Iris pigment epithelial cell (primary cell): ENCODE measurements around the gene SMIM35.
A peak's percentile ranks its signal among the peaks of the same experiment; 100 is the strongest.
"Not testable (repeated sequence)": the region's sequence is repeated elsewhere in the genome, so short reads cannot be mapped to it uniquely, and the experiment has no call there.

Experiments used
- DNase-seq: peaks from one replicate; pipeline ENCODE4 v3.0.0-alpha.2; 2011; ENCODE audit warnings: low read depth

Gene SMIM35

DNA sequence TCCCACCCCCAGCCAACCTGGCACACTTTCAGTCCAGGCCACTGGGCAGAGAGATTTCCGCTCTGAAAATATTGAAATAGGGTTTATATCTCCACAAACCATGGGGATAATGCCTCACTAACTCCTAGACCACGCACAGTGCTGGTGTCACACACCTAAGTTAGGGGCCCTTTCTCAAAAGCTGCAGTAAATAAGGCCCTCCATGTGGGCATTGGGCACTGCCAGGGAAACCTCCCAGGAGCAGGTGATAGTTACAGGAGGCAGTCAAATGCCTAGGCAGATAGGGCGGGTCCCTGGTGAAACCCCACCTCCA, 103.6 kb downstream of the SMIM35 start:
- no peak for DNase-seq

DNA sequence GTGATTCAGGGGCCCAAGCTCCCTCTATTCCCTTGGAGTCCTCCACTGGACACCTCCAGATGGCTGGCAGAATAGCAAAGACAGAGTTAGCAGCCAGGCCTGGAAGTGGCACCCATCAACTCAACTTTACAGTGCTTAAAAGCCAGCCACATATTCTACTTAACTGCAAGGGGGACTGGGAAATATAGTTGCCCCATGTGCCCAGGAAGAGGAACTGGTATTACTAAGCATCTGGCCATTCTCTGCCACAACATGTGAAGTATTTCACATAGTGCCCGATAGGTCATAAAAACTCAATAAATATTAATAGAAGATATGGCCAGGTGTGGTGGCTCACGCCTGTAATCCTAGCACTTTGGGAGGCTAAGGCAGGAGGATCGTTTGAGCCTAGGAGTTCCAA, 106.0 kb downstream of the SMIM35 start:
- DNase-seq, result no peak

DNA sequence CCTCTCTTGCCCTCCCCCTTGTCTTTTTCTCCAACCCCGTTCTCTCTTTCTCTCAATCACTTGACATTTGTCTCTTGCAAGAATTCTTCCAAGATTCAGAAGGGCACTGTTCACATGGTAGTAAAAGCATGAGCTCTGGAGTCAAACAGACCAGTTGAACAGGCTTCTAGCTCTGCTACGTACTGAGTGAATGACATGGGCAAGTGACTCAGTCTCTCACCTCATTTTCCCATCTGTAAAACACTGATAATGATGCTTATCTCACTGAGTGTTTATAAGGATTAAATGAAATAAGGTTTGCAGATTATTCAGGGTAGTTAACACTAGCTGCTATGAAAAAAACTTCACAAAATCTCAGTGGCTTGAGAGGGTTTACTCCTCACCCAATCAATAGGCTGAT, 106.5 kb downstream of the SMIM35 start:
- DNase-seq, result no peak

DNA sequence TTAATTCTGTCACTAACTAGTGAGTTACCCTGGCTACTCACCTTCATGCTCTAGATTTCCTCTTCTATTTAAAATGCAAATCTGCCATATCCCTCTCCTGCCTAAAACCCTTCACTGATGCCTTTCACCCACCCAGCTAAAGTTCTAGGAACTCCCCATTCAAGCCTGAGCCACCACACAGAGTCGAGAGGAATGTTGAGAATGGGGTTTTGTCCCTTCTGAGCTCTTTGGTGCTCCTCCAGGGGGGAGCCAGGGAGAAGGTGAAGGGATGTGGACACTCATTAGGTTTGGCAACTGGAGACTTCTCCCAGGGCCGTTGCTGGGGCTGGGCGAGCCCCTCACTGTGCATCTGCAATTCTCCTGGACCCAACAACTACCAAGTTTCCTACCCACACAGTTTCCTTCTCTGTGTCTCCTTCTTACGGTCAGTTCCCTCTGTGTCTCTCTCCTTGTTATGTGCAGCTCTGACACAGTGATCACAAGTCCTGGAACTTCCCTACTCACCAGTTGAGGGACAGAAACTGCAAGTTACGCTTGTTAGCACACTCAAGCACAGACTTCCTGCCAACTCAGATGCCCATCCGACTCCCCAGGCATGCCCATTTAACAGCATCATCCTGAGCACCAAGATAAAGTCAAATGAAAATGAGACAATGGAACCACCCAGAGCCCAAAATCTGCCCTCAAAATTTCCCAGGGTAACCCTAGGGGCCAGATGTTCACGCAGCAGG, 107.1 kb downstream of the SMIM35 start:
- DNase-seq, result no peak

DNA sequence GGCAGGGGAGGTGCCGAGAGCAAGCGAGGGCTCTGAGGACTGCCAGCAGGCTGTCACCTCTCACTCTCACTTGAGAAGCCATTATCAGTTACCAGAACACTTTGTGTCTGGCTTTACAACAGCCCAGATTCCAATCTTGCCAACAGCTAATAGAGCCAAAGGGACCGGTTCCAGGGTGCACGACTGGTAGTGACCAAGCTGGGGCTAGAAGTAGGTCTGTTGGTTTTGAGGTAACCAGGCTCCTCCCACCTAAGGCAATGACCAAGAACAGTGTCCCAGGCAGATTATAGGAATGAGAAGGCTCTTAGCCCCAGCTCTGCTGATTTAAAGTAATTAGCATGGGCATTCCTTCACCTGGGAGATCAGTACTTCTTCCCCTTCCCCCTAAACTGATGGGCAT, 107.8 kb downstream of the SMIM35 start:
- no peak for DNase-seq

DNA sequence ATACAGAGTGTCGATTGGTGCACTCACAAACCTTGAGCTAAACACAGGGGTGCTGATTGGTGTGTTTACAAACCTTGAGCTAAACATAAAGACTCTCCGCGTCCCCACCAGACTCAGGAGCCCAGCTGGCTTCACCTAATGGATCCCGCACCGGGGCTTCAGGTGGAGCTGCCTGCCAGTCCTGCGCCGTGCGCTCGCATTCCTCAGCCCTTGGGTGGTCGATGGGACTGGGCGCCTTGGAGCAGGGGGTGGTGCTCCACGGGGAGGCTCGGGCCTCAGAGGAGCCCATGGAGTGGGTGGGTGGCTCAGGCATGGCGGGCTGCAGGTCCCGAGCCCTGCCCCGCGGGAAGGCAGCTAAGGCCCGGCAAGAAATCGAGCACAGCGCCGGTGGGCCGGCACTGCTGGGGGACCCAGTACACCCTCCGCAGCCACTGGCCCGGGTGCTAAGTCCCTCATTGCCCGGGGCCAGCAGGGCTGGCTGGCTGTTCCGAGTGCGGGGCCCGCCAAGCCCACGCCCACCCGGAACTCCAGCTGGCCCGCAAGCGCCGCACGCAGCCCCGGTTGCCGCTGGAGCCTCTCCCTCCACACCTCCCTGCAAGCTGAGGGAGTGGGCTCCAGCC, 108.4 kb downstream of the SMIM35 start:
- not testable (repeated sequence) for DNase-seq

DNA sequence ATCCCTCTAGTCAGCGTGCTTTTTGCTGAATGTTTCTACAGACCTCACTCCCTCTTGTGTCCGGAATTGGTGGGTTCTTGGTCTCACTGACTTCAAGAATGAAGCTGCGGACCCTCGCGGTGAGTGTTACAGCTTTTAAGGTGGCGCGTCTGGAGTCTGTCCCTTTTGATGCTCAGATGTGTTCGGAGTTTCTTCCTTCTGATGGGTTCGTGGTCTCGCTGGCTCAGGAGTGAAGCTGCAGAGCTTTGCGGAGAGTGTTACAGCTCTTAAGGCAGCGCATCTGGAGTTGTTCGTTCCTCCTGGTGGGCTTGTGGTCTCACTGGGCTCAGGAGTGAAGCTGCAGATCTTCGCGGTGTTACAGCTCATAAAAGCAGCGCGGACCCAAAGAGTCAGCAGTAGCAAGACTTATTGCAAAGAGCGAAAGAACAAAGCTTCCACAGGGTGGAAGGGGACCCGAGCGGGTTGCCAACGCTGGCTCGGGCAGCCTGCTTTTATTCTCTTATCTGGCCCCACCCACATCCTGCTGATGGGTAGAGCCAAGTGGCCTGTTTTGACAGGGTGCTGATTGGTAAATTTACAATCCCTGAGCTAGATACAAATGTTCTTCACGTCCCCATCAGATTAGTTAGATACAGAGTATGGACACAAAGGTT, 109.0 kb downstream of the SMIM35 start:
- DNase-seq, result not testable (repeated sequence)

DNA sequence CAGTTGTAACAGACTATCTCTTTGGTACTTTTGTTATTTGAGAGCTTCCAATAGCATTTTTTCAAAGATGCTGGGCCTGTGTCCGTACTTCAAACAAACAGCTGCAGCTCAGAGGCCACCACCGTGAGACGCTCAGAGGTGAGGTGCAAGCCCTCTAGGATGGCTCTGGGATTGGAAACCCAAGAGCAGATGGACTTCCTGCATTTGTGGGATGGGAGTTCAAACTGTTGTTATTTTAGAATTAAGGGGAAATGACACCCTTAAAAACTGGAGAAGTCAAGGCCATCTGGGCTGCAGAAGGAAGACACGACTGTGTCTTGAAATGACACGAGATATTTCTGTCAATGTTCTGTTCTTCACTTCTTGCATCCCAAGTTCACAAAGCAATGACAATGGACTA, 109.7 kb downstream of the SMIM35 start:
- DNase-seq, result no peak

DNA sequence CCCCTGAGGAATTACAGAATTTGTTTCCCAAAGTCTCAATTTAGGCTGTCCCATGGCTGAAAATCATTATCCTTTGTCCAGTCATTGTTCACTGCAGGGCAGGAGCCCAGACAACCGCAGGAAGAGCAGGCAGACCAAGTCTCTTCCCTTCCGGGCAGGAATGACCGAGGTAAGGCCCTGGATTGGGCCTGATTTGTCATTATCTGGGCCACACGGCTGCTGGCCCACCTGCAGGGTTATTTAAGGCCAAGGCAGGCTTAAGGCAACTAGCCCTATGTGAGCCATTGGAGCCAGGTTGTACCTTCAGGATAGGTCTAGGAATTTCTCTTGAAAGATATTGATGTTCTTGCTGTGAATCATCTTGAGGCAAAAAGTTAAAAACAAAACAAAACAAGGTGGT, 110.3 kb downstream of the SMIM35 start:
- no peak for DNase-seq

DNA sequence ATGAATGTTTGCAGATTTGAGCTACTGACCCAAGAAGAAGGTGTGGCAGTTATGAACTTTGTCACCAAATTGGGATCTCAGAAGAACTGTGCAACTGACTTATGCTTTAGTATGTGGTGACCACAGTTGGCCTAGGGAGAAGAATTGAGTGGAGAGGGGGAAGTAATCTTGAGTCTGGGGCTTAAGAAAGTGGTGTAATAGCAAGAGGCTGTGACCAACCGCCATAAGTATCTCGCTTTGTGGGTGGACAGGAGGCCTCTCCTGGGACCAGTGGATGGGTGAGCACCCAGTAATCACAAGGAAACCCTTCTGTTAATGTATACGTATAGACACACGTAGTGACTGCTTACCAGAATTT, 113.3 kb downstream of the SMIM35 start:
- no peak for DNase-seq

DNA sequence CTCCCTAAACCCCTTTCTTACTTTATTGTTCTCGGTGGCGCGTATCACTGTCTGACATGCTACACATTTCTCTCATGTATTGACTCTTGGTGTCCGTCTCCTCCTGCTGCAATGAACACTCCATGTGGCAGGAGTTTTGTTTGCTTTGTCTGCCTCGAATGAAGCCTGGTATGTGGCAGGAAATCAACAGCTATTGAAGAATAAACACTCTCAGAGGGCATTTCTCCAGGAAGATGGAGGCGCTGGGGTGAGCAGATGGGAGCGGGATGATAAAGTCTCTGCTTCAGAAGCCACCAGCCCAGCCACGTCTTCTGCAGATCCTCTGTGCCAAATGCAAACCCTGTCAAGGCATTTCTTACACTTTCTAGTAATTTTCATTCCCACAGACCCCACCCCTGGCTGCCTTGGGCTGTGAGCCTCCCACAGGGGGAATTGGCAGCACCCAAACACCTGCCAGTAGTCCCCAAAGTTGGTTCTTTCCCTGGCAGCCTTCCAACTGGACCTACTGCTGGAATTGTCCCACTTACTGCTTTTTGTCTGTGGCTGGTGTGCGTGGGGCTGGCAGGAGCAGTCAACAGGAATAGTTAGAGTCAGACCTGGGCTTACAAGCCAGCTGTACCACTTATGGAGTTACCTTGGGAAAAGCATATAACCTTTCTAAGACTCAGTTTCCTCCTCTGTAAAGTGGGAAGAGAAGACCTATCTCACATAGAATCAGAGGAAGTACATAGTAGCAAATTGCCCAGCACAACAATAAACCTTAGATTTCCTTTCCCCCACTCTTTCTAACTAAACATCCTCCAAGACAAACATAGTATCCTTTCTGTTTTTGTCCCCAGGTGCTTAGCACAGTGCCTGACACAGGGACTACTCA, 113.9 kb downstream of the SMIM35 start:
- DNase-seq, result no peak

DNA sequence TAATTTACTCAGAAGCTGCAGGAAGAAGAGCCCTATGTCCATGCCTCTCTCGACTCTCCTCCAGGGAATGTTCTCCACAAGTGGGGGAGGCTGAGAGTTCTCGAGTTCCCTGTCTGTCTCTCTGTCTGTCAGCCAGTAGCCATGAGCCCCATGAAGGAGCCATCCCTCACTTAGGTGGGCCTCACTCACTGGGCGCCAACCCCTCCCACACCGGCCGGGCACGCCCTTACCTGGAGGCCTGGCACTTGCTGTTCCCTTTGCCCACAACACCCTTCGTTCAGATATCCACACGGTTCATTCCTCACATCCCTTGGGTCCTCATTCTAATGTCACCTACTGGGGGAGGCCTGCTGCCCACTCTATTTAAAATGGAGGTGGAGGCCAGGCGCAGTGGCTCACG, 114.7 kb downstream of the SMIM35 start:
- no peak for DNase-seq

DNA sequence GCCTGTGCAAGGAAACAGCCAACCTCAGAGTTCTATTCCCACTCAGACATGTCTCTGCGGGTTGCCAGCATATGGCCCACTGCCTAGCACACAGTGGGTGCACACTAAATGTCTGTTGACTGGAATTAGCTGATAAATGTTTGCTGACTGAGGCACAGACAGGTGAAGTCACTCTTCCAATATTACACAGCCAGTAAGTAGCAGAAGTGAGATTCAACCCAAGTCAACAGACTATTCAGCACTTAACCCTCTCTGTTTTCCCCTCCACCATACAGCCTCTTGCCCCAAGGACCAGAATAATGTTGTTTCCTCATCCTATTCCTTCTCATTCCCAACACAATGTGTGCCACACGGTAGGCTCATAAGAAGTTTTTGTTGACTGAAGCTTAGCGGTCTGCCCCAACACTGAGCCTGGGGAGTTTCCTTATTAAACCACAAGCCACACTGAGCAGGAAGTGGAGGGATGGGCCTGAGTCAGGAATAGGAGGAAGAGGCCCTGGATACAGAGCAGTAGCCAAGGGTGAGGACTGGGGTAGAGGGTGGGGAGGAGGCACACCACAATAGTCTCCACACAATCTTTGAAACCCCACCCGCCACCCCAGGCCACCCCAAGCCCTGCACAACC, 116.3 kb downstream of the SMIM35 start:
- DNase-seq, result peak; percentile 37

DNA sequence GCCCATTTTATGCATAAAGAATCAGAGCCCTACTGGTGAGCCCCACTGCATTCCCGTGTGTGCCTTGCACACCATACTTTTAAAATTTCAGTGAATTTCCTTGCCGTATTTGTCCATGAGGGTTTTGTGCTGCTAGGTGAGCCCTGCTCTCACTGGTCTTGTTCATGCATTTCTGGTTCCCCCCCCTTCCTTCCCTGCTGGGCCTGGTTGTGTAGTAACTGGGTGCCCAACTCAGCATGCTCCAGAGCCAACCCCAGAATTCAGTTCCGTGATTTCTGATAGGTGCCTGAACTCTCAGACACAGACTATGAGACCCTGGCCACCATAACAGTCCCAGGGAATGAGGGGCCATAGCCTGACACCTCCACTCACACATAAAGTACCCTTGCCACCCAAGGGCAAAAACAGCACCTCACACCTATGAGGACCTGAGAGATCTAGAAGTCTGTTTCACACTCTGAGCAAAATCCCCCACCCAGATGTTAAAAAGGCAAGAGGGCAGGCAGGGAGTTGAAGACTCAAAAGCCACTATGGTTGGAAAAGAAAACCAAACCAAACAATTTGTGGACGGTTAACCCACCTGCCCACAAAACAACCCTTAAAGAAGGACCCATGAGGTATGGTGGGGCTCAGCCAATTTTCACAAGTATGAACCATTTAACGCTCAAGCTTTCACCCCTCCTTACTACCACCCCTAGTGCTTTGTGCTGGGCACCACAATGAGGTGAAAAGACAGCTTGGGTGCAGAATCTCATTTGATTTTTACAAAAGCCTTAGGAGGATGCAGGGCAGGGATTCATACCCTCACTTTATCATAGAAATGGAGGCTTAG, 117.4 kb downstream of the SMIM35 start:
- DNase-seq, result no peak

DNA sequence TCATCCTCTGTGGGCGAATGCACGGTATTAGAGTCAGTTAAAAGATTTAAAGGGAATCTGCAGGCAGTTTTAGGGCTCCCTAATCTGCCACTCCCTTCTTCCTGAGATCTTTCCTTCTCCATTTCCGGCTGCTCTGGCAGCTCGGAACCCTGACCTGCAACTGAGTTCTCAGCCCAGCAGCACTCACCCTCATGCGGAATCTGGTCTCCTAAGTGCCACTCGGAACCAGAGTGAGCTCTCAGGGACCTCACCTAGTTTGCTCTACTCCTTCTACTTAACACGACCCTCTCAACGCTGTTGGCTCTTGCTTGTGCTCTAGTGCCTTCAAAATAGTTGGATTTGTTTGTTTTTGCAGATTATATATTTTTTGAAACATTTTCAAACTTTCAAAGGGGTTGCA, 119.9 kb downstream of the SMIM35 start:
- no peak for DNase-seq

DNA sequence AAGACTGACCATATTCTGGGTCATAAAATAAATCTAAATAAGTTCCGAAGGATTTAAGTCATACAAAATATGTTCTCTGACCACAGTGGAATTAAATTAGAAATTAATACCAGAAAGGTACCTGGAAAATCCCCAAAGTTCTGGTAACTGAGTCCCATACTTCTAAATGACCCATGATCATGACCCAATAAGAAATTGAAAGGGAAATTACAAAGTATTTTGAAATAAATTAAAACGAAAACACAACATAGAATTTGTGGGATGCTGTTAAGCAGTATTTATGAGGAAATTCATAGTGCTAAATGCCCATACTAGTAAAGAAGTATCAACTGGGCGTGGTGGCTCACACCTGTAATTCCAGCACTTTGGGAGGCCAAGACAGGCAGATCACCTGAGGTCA, 123.9 kb downstream of the SMIM35 start:
- DNase-seq, result no peak

DNA sequence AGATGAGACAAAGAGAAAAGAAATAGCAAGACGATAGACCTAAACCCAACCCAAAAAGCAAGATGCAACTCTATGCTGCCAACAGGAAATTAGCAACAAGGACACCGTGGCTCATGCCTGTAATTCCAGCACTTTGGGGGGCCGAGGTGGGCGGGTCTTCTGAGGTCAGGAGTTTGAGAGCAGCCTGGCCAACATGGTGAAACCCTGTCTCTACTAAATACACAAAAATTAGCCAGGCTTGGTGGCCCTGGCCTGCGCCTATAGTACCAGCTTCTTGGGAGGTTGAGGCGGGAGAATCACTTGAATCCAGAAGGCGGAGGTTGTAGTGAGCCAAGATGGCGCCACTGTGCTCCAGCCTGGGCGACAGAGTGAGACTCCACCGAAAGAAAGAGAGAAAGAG, 124.9 kb downstream of the SMIM35 start:
- DNase-seq, result no peak

DNA sequence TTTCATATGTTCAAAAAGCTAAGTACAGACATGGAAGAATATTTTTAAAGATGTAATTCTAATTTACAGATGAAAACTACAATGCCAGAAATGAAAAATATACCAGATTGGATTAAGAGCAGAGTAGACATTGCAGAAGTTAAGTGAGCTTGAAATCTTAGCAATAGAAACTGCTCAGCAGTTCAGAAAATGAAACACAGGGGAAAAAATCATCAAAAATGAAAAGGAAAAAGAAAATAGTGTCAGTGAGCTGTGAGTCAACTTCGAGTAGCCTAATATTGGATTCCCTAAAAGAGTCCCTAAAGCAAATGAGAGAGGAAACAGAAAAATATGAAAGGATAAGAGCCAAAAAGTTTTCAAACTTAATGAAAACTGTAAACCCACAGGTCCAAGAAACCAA, 126.4 kb downstream of the SMIM35 start:
- DNase-seq, result no peak

DNA sequence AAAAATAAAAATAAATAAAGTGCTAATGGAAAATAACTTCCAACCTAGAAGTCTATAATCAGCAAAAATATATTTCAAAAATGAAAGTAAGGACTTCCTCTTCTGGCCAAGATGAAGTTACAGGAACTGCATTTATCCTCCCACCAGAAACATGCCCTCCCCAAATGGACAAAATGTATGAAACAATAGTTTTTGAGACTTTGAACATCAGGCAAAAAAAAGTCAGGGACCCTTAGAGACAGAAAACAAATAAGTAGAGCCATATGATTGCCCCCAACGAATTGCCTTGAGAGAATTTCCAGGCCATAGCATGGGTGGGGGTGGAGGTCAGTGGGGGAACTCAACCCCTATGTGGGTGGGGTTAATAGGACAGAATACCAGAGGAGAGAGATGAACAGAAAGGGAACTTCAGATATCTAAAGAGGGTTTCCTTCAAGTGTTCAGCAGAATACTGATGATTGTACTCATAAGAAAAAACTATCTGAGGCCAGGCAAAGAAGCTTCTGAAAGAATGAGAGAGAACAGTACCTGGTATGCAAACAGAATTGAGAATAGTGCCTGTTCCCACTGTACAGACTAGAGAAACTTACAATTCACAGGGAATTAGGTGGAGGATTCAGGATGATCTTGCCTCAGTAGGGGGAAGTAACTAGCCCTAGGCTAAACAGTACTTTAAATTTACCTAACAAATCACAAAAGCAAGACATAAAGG, 127.2 kb downstream of the SMIM35 start:
- no peak for DNase-seq

DNA sequence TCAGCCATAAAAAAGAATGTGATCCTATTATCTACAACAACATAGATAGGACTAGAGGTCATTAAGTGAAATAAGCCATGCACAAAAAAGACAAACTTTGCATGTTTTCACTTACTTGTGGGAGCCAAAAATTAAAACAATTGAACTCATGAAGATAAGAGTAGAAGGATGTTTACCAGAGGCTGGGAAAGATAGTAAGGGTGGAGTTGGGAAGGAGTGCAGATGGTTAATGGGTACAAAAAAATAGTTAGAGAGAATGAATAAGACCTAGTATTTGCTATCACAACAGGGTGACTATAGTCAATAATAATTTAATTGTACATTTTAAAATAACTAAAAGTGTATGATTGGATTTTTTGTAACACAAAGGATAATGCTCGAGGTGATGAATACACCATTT, 127.8 kb downstream of the SMIM35 start:
- DNase-seq, result no peak
